ENCODE data around the gene GPR39. TPM values are rescaled to one million over a fixed set of nuclear protein-coding genes. Genes with fewer than 3 reads are reported as not detected.

Gene GPR39
- total and polyA plus RNA-seq, 2 donors (not counting 1 experiment from before 2014, with no cell fraction given), result 1.00 to 1.3 TPM

GRCh38 chr2:132633635-132634034, 217.0 kb downstream of the GPR39 start:
- no peaks in the 10 kb centered on the region for H4K20me1 ChIP-seq (ENCODE audit: control insufficient read depth, extremely low read depth, insufficient read depth, low read length)
- H3K4me3 ChIP-seq (replicated peaks in 1 of 4; ENCODE audit: control extremely low read depth in 1 of 4, insufficient read depth in 1 of 4, low read depth in 3 of 4, low read length in 4 of 4), result no peak overlapping the region

GRCh38 chr2:132636346-132636745, 219.7 kb downstream of the GPR39 start:
- Histone ChIP-seq H3K79me2 (ENCODE audit: control insufficient read depth, insufficient read depth, low read length) (no peaks in the 10 kb centered on the region), H3K27me3 (ENCODE audit: control insufficient read depth, insufficient read depth, low read length) (no peaks in the 10 kb centered on the region), H3K9ac (ENCODE audit: insufficient read depth, low read length) (no peak overlapping the region), H3K9me3 (ENCODE audit: control insufficient read depth, insufficient read depth, low read depth, low read length) (no peaks in the 10 kb centered on the region), H3K36me3 (ENCODE audit: control insufficient read depth, insufficient read depth, low read length) (no peaks in the 10 kb centered on the region), H3K4me1 (ENCODE audit: control insufficient read depth, extremely low read depth, insufficient read depth, low read length) (no peaks in the 10 kb centered on the region), H4K20me1 (ENCODE audit: control insufficient read depth, extremely low read depth, insufficient read depth, low read length) (no peaks in the 10 kb centered on the region), H3K27ac (ENCODE audit: insufficient read depth, low read length) (no peak overlapping the region), H3K4me3 (replicated peaks in 1 of 4; ENCODE audit: control extremely low read depth in 1 of 4, insufficient read depth in 1 of 4, low read depth in 3 of 4, low read length in 4 of 4) (no peak overlapping the region), H3K4me2 (ENCODE audit: extremely low read depth, insufficient read depth, low read length) (no peak overlapping the region), H2AFZ (ENCODE audit: low read length) (no peak overlapping the region)
- DNase-seq (ENCODE audit: low read depth in 2 of 2), result no peak
- no peak for TF ChIP-seq EZH2 (IDR thresholded peaks at IDR 0.05; ENCODE audit: low read length, missing control alignments)
- no peak for TF ChIP-seq CTCF (conservative IDR thresholded peaks at IDR 0.05 in 1 of 2, IDR thresholded peaks at IDR 0.05 in 1 of 2; ENCODE audit: low read depth in 1 of 2, low read length in 2 of 2)

More at GRCh38 chr2:132633635-132634034, 217.0 kb downstream of the GPR39 start:
- no peaks in the 10 kb centered on the region for H3K4me1 ChIP-seq (ENCODE audit: control insufficient read depth, extremely low read depth, insufficient read depth, low read length)
- DNase-seq (ENCODE audit: low read depth in 2 of 2), result no peak
- no peak overlapping the region for H2AFZ ChIP-seq (ENCODE audit: low read length)
- no peak overlapping the region for H3K4me2 ChIP-seq (ENCODE audit: extremely low read depth, insufficient read depth, low read length)
- no peak overlapping the region for H3K27ac ChIP-seq (ENCODE audit: insufficient read depth, low read length)
- no peak overlapping the region for H3K9ac ChIP-seq (ENCODE audit: insufficient read depth, low read length)
- no peaks in the 10 kb centered on the region for H3K9me3 ChIP-seq (ENCODE audit: control insufficient read depth, insufficient read depth, low read depth, low read length)
- H3K27me3 ChIP-seq (ENCODE audit: control insufficient read depth, insufficient read depth, low read length), result no peaks in the 10 kb centered on the region
- no peaks in the 10 kb centered on the region for H3K79me2 ChIP-seq (ENCODE audit: control insufficient read depth, insufficient read depth, low read length)
- no peaks in the 10 kb centered on the region for H3K36me3 ChIP-seq (ENCODE audit: control insufficient read depth, insufficient read depth, low read length)
- TF ChIP-seq CTCF (conservative IDR thresholded peaks at IDR 0.05 in 1 of 2, IDR thresholded peaks at IDR 0.05 in 1 of 2; ENCODE audit: low read depth in 1 of 2, low read length in 2 of 2), result no peak
- no peak for TF ChIP-seq EZH2 (IDR thresholded peaks at IDR 0.05; ENCODE audit: low read length, missing control alignments)

GRCh38 chr2:132638313-132639040, 221.9 kb downstream of the GPR39 start:
- TF ChIP-seq EZH2 (IDR thresholded peaks at IDR 0.05; ENCODE audit: low read length, missing control alignments), result no peak
- TF ChIP-seq CTCF (conservative IDR thresholded peaks at IDR 0.05 in 1 of 2, IDR thresholded peaks at IDR 0.05 in 1 of 2; ENCODE audit: low read depth in 1 of 2, low read length in 2 of 2), result no peak
- Histone ChIP-seq H3K27me3 (ENCODE audit: control insufficient read depth, insufficient read depth, low read length) (no peaks in the 10 kb centered on the region), H2AFZ (ENCODE audit: low read length) (no peak overlapping the region), H3K9ac (ENCODE audit: insufficient read depth, low read length) (no peak overlapping the region), H3K36me3 (ENCODE audit: control insufficient read depth, insufficient read depth, low read length) (no peaks in the 10 kb centered on the region), H3K27ac (ENCODE audit: insufficient read depth, low read length) (no peak overlapping the region), H3K4me3 (replicated peaks in 1 of 4; ENCODE audit: control extremely low read depth in 1 of 4, insufficient read depth in 1 of 4, low read depth in 3 of 4, low read length in 4 of 4) (no peak overlapping the region), H3K79me2 (ENCODE audit: control insufficient read depth, insufficient read depth, low read length) (no peaks in the 10 kb centered on the region), H3K4me2 (ENCODE audit: extremely low read depth, insufficient read depth, low read length) (no peak overlapping the region), H3K4me1 (ENCODE audit: control insufficient read depth, extremely low read depth, insufficient read depth, low read length) (no peaks in the 10 kb centered on the region), H4K20me1 (ENCODE audit: control insufficient read depth, extremely low read depth, insufficient read depth, low read length) (no peaks in the 10 kb centered on the region), H3K9me3 (ENCODE audit: control insufficient read depth, insufficient read depth, low read depth, low read length) (no peaks in the 10 kb centered on the region)
- no peak for DNase-seq (ENCODE audit: low read depth in 2 of 2)
